ENCODE measurements around the gene C11orf68. TPM values are rescaled to one million over a fixed set of nuclear protein-coding genes. Genes with fewer than 3 reads are reported as not detected.
A peak's percentile ranks its signal among the peaks of the same experiment; 100 is the strongest.

Gene C11orf68
- total and polyA plus RNA-seq, 10 of the 15 experiments (the other 5 are each of a cell fraction or from before 2014, with no cell fraction given): 3.0 to 25.4 (median 16.7) TPM

DNA sequence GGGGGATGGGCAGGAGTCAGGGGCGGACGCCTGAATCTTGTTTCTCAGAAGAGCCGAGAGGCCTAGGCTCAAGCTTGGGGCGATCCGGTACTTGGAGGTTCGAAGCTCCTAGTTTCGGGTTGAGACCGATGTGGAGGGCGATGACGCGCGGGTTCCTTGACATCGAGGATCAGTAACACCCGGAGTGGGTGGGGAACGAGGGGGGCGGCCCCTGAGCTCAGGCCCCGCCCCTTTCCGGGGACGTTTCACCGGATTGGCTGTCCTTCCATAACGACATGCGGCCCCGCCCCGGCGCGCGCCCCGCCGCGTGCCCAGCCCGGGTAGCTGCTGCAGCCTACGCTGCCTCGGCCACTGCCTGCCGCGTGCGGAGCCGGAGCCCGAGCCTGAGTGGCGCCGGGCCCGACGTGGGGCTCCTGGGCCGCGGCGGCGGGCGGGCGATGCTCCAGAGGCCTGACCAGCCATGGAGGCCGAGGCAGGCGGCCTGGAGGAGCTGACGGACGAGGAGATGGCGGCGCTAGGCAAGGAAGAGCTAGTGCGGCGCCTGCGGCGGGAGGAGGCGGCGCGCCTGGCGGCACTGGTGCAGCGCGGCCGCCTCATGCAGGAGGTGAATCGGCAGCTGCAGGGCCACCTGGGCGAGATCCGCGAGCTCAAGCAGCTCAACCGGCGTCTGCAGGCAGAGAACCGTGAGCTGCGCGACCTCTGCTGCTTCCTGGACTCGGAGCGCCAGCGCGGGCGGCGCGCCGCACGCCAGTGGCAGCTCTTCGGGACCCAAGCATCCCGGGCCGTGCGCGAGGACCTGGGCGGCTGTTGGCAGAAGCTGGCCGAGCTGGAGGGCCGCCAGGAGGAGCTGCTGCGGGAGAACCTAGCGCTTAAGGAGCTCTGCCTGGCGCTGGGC lies 28.3 kb downstream of the C11orf68 start, which contains the start of gene CCDC85B (continued):
- TF ChIP-seq NR2C2 (IDR thresholded peaks at IDR 0.05; ENCODE audit: borderline replicate concordance, control insufficient read depth, insufficient read length, low read depth): no peak
- TF ChIP-seq, protein P1, sequence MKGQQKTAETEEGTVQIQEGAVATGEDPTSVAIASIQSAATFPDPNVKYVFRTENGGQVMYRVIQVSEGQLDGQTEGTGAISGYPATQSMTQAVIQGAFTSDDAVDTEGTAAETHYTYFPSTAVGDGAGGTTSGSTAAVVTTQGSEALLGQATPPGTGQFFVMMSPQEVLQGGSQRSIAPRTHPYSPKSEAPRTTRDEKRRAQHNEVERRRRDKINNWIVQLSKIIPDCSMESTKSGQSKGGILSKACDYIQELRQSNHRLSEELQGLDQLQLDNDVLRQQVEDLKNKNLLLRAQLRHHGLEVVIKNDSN (IDR thresholded peaks at IDR 0.05; ENCODE audit: borderline replicate concordance, extremely low read length, insufficient read depth, low read depth, low read length): no peak
- peak; percentile 90 for TF ChIP-seq POLR2AphosphoS2 (IDR thresholded peaks at IDR 0.05; ENCODE audit: low read depth, low read length)
- TF ChIP-seq MEF2B (IDR thresholded peaks at IDR 0.05; ENCODE audit: partially characterized antibody, poor library complexity, severe bottlenecking): peak; percentile 71
- no peak for TF ChIP-seq CREB1 (IDR thresholded peaks at IDR 0.05; ENCODE audit: low read depth)
- peak; percentile 90 for TF ChIP-seq POLR2AphosphoS5 (IDR thresholded peaks at IDR 0.05; ENCODE audit: low read length)
- TF ChIP-seq ZNF274 (IDR thresholded peaks at IDR 0.05; ENCODE audit: insufficient read depth, insufficient read length): no peak
- TF ChIP-seq CBX3 (IDR thresholded peaks at IDR 0.05; ENCODE audit: borderline replicate concordance, low read depth): no peak
- TF ChIP-seq CBX5 (IDR thresholded peaks at IDR 0.05; ENCODE audit: low read depth): no peak
- peak; percentile 79 for TF ChIP-seq DPF2 (IDR thresholded peaks at IDR 0.05)
- TF ChIP-seq ZSCAN29 (IDR thresholded peaks at IDR 0.05): peak; percentile 32; the same call in 1 of the 2 replicates
- TF ChIP-seq, protein P2, sequence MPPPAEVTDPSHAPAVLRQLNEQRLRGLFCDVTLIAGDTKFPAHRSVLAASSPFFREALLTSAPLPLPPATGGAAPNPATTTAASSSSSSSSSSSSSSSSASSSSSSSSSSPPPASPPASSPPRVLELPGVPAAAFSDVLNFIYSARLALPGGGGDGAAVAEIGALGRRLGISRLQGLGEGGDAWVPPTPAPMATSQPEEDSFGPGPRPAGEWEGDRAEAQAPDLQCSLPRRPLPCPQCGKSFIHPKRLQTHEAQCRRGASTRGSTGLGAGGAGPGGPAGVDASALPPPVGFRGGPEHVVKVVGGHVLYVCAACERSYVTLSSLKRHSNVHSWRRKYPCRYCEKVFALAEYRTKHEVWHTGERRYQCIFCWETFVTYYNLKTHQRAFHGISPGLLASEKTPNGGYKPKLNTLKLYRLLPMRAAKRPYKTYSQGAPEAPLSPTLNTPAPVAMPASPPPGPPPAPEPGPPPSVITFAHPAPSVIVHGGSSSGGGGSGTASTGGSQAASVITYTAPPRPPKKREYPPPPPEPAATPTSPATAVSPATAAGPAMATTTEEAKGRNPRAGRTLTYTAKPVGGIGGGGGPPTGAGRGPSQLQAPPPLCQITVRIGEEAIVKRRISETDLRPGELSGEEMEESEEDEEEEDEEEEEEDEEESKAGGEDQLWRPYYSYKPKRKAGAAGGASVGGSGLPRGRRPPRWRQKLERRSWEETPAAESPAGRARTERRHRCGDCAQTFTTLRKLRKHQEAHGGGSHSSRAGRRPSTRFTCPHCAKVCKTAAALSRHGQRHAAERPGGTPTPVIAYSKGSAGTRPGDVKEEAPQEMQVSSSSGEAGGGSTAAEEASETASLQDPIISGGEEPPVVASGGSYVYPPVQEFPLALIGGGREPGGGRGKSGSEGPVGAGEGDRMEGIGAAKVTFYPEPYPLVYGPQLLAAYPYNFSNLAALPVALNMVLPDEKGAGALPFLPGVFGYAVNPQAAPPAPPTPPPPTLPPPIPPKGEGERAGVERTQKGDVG (CRISPR knock-in tag; IDR thresholded peaks at IDR 0.05): no peak
- no peak for TF ChIP-seq HCFC1 (IDR thresholded peaks at IDR 0.05; ENCODE audit: low read length)
- TF ChIP-seq STAT3 (IDR thresholded peaks at IDR 0.05; ENCODE audit: low read depth, low read length): no peak
- TF ChIP-seq SIN3A (IDR thresholded peaks at IDR 0.05; ENCODE audit: low read depth, low read length): no peak
- no peak; the same call in none of the 2 replicates for TF ChIP-seq NR2C1 (IDR thresholded peaks at IDR 0.05)
- no peak for TF ChIP-seq KAT2A (conservative IDR thresholded peaks at IDR 0.05; ENCODE audit: control insufficient read depth, low read depth, low read length)
- no peak for TF ChIP-seq FOXK2 (IDR thresholded peaks at IDR 0.05)
- peak; percentile 79; the same call in 1 of the 2 replicates for TF ChIP-seq GATAD2B (conservative IDR thresholded peaks at IDR 0.05; ENCODE audit: low read depth)
- no peak for TF ChIP-seq CEBPB (IDR thresholded peaks at IDR 0.05; ENCODE audit: borderline replicate concordance in 1 of 2, low read depth in 2 of 2, low read length in 2 of 2)
- peak; percentile 60; the same call in 1 of the 2 replicates for TF ChIP-seq ZNF207 (IDR thresholded peaks at IDR 0.05; ENCODE audit: borderline replicate concordance)
- 0 out of 4 replicates have a peak, but pooled peaks of 1 of the 2 experiments have one; percentile 54 for TF ChIP-seq ETV6 (conservative IDR thresholded peaks at IDR 0.05 in 1 of 2, IDR thresholded peaks at IDR 0.05 in 1 of 2; ENCODE audit: borderline replicate concordance in 1 of 2, low read depth in 1 of 2)
- TF ChIP-seq CREM (IDR thresholded peaks at IDR 0.05; ENCODE audit: low read depth): peak; percentile 53

Data from GM12878 (cell line).